ENCODE measurements around the gene FGFR3.

The FGFR3 gene

DNA sequence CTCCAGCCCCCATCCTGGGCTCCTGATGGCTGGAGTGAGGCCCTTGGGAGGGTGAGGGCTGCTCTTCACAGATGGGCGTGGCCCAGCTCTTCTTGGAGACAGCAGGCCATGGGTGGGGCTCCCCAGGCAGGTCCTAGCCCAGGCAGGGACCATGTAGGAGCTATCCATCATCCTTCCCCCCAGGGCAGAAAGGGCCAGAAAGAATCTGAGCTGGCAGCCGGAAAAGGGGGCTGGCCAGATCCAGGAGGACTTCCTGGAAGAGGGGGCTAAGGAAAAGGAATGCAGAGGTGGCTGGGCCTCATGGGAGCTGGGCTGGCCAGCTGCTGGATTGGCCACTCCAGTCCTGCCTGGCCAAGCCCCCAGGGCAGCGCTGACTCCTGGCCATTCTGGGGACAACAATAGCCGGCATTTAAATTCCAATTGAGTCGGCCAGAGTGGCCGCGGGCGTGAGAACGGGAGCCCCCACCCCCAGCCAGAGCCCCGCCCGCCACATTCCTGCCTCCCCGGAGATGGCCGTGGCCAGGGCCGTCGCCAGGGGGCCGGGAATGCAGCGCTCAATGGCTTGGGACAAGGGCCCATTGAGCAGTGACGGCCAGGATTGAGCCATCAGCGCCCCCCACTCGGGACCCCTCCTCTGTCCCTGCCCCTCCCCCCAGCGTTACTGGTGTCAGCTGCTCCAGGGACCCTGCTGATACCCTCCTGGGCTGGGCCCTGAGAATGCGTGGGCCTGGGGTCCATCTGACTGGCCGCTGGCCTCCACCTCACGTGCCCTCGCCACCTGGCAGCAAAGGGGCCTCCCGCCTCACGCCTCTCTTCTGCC, 15.1 kb upstream of the FGFR3 start:
- H3K9ac ChIP-seq (ENCODE audit: low read depth in 1 of 2, low read length in 2 of 2) = no peak overlapping the region
- H3K27me3 ChIP-seq (ENCODE audit: control insufficient read depth in 2 of 2, insufficient read depth in 2 of 2, low read length in 2 of 2) = peaks cover 0 to 6% of the 10 kb centered on the region in 2 donors
- no peaks in the 10 kb centered on the region for H3K36me3 ChIP-seq (ENCODE audit: control insufficient read depth in 2 of 2, insufficient read depth in 2 of 2, low read length in 2 of 2)
- H3K4me3 ChIP-seq (ENCODE audit: low read length in 2 of 2) = no peak overlapping the region
- no peak overlapping the region for H3K27ac ChIP-seq (ENCODE audit: low read depth in 2 of 2, low read length in 2 of 2)
- no peaks in the 10 kb centered on the region for H3K4me1 ChIP-seq (ENCODE audit: control insufficient read depth in 2 of 2, insufficient read depth in 2 of 2, low read length in 2 of 2)
- H3K9me3 ChIP-seq (ENCODE audit: control insufficient read depth in 2 of 2, low read length in 2 of 2) = no peaks in the 10 kb centered on the region

DNA sequence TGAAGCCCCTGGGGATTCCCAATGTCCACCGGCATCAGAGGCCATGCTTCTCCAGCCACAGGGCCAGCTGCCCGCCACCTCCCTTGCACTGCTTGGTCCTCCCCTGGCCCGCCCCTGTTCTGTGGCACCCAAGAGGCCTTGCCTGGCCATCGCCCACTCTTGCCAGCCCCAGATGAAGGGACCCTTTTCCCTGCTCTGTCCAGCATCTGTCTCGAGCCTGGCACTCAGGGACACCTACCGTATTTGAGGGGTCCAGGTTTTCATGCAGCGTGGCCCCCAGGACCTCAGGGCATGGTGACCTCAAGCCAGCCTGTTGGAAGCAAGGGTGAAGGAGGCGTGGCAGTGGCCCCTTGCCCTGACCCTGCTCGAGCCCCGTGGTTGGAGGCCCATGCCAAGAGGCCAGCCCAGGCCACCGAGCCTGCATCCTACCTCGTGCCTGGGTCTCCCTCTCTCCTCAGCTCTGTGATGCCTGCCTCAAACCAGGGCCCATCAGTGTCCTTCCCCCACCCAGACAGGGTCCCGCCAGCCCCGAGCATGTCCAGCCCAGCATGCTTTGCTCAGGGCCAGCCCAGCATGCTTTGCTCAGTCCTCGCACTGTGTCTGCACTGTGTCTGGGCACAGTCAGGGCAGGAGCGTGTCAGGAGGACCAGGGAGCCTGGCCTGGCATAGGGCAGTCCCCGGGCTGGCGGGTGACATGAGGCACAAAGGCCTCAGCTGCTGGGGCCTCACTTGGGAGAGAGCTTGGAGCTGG, 14.3 kb upstream of the FGFR3 start:
- Histone ChIP-seq H3K9me3 (ENCODE audit: control insufficient read depth in 2 of 2, low read length in 2 of 2) (no peaks in the 10 kb centered on the region), H3K4me1 (ENCODE audit: control insufficient read depth in 2 of 2, insufficient read depth in 2 of 2, low read length in 2 of 2) (no peaks in the 10 kb centered on the region), H3K27ac (ENCODE audit: low read depth in 2 of 2, low read length in 2 of 2) (no peak overlapping the region), H3K9ac (ENCODE audit: low read depth in 1 of 2, low read length in 2 of 2) (no peak overlapping the region), H3K27me3 (ENCODE audit: control insufficient read depth in 2 of 2, insufficient read depth in 2 of 2, low read length in 2 of 2) (peaks cover 0 to 5% of the 10 kb centered on the region in 2 donors), H3K4me3 (ENCODE audit: low read length in 2 of 2) (no peak overlapping the region), H3K36me3 (ENCODE audit: control insufficient read depth in 2 of 2, insufficient read depth in 2 of 2, low read length in 2 of 2) (no peaks in the 10 kb centered on the region)

DNA sequence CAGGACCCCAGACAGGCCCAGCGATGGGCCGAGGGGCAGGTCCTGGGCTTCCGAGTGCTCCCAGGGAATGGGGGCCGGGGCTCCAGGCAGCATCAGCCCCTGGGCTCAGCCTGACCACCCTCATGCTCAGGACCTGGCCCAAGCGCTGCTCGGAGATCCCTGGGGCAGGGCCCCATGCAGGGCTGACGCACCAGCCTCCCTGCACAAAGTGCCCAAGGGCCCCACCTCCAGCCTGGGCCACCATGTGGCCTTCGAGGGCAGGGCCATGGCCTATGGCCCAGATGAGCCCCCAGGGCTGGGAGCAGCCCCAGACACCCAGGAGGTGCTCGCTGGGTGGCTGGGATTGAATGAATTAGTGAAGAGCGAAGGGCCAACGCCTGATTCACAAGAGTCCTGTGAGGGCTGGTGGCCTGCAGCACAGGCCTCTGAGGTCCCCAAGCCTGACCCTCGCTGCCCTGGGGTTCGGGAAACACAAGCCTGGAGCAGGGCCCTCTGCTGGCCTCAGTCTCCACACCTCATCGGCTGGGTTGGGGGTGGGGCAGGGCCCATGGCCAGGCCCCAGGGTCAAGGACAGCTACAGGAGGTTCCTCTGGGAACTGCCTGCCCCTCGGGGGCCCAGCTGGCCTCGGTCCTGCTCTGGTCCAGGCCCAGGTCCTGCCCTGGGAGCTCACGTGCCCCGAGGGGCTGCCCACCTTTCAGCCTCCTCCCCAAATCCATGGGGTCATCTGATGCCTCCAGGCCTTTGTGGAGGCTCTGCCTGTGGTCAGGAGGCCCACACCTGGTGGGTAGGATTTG, 13.3 kb upstream of the FGFR3 start:
- Histone ChIP-seq H3K9me3 (ENCODE audit: control insufficient read depth in 2 of 2, low read length in 2 of 2) (no peaks in the 10 kb centered on the region), H3K27me3 (ENCODE audit: control insufficient read depth in 2 of 2, insufficient read depth in 2 of 2, low read length in 2 of 2) (no peaks in the 10 kb centered on the region), H3K36me3 (ENCODE audit: control insufficient read depth in 2 of 2, insufficient read depth in 2 of 2, low read length in 2 of 2) (no peaks in the 10 kb centered on the region), H3K9ac (ENCODE audit: low read depth in 1 of 2, low read length in 2 of 2) (no peak overlapping the region), H3K4me1 (ENCODE audit: control insufficient read depth in 2 of 2, insufficient read depth in 2 of 2, low read length in 2 of 2) (no peaks in the 10 kb centered on the region), H3K4me3 (ENCODE audit: low read length in 2 of 2) (no peak overlapping the region), H3K27ac (ENCODE audit: low read depth in 2 of 2, low read length in 2 of 2) (no peak overlapping the region)

DNA sequence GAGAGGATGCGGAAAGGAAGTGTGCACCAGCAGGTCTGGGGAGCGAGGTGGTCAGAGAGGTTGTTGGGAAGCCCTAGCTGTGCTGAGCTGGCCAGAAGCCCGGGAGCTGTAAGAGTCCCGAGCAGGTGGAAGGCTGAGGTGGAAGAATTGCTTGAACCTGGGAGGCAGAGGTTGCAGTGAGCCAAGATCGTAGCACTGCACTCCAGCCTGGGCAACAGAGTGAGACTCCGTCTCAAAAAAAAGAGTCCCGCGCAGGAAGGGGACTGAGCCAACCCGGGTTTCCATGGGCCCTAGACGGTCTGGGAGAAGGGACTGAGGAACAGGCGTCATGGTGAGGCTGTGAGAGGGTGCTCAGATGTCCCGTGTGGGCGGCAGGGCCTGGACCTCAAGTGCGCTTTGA, 12.7 kb upstream of the FGFR3 start:
- Histone ChIP-seq H3K27ac (ENCODE audit: low read depth in 2 of 2, low read length in 2 of 2) (no peak overlapping the region), H3K9me3 (ENCODE audit: control insufficient read depth in 2 of 2, low read length in 2 of 2) (no peaks in the 10 kb centered on the region), H3K36me3 (ENCODE audit: control insufficient read depth in 2 of 2, insufficient read depth in 2 of 2, low read length in 2 of 2) (no peaks in the 10 kb centered on the region), H3K4me3 (ENCODE audit: low read length in 2 of 2) (no peak overlapping the region), H3K27me3 (ENCODE audit: control insufficient read depth in 2 of 2, insufficient read depth in 2 of 2, low read length in 2 of 2) (no peaks in the 10 kb centered on the region), H3K9ac (ENCODE audit: low read depth in 1 of 2, low read length in 2 of 2) (no peak overlapping the region), H3K4me1 (ENCODE audit: control insufficient read depth in 2 of 2, insufficient read depth in 2 of 2, low read length in 2 of 2) (peaks cover 0 to 5% of the 10 kb centered on the region in 2 donors)

DNA sequence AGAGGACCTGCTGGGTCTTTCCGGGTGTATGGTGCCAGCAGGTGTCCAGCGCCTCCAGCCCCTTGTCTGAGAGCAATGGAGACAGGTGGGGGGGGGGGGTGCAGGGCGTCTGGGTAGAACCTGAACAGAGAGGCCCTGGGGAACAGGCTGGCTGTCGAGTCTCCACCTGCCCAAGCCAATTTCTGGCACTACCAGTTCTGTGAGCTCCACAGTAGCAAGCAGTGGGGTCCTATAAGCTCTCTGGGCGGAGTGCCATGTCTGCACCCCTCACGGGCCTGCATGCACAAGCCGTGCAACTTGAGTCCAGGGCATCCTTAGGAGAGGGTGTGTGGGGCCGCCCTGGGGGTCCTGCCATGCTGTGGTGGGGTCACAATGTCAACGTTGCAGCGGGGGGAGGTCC, 10.1 kb upstream of the FGFR3 start:
- Histone ChIP-seq H3K27ac (ENCODE audit: low read depth in 2 of 2, low read length in 2 of 2) (no peak overlapping the region), H3K36me3 (ENCODE audit: control insufficient read depth in 2 of 2, insufficient read depth in 2 of 2, low read length in 2 of 2) (no peaks in the 10 kb centered on the region), H3K27me3 (ENCODE audit: control insufficient read depth in 2 of 2, insufficient read depth in 2 of 2, low read length in 2 of 2) (peaks cover 0 to 3% of the 10 kb centered on the region in 2 donors), H3K4me1 (ENCODE audit: control insufficient read depth in 2 of 2, insufficient read depth in 2 of 2, low read length in 2 of 2) (peaks cover 0 to 5% of the 10 kb centered on the region in 2 donors), H3K9me3 (ENCODE audit: control insufficient read depth in 2 of 2, low read length in 2 of 2) (no peaks in the 10 kb centered on the region), H3K4me3 (ENCODE audit: low read length in 2 of 2) (no peak overlapping the region), H3K9ac (ENCODE audit: low read depth in 1 of 2, low read length in 2 of 2) (no peak overlapping the region)

DNA sequence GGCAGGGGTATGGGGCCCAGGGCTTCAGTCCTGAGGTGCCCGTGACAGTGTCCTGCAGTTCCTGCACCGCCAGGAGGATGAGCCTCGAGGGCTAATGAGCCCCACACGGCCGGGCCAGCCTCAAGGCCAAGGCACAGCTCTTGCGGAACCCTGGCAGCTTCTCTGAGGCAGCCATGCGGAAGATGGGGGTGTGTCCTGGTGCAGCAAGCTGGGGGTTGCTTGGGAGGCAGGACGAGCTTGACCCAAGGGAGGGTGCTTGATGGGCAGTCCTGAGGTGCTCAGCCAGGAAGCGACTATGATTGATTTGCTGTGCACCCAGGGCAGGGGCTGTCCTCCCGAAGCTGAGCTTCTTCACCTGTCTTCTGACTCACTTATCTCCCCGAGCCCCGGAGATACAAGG, 9.1 kb upstream of the FGFR3 start:
- H3K27ac ChIP-seq (ENCODE audit: low read depth in 2 of 2, low read length in 2 of 2) = no peak overlapping the region
- H3K9ac ChIP-seq (ENCODE audit: low read depth in 1 of 2, low read length in 2 of 2) = no peak overlapping the region
- H3K4me1 ChIP-seq (ENCODE audit: control insufficient read depth in 2 of 2, insufficient read depth in 2 of 2, low read length in 2 of 2) = peaks cover 0 to 5% of the 10 kb centered on the region in 2 donors
- no peaks in the 10 kb centered on the region for H3K36me3 ChIP-seq (ENCODE audit: control insufficient read depth in 2 of 2, insufficient read depth in 2 of 2, low read length in 2 of 2)
- no peak overlapping the region for H3K4me3 ChIP-seq (ENCODE audit: low read length in 2 of 2)
- no peaks in the 10 kb centered on the region for H3K9me3 ChIP-seq (ENCODE audit: control insufficient read depth in 2 of 2, low read length in 2 of 2)
- peaks cover 0 to 3% of the 10 kb centered on the region in 2 donors for H3K27me3 ChIP-seq (ENCODE audit: control insufficient read depth in 2 of 2, insufficient read depth in 2 of 2, low read length in 2 of 2)

DNA sequence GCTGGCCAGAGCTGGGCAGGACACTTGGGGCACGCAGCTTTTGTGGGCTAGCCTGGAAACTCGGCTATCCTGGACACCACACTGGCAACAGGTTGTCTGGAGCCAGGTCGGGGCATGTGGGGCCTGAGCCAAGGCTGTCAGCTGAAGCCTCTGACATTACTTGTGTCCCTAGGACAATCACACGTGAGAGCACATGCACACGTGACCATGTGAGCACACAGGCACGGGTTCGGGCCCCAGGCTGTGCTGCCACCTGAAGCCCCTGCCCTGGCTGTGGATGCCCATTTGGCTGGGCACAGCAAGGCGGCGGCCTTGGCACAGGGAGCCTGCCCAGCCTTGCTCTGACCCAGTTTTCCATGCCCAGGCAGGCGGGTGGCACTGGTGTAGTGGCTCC, 8.7 kb upstream of the FGFR3 start:
- no peak overlapping the region for H3K27ac ChIP-seq (ENCODE audit: low read depth in 2 of 2, low read length in 2 of 2)
- peaks cover 0 to 3% of the 10 kb centered on the region in 2 donors for H3K27me3 ChIP-seq (ENCODE audit: control insufficient read depth in 2 of 2, insufficient read depth in 2 of 2, low read length in 2 of 2)
- H3K9ac ChIP-seq (ENCODE audit: low read depth in 1 of 2, low read length in 2 of 2) = no peak overlapping the region
- peaks cover 0 to 5% of the 10 kb centered on the region in 2 donors for H3K4me1 ChIP-seq (ENCODE audit: control insufficient read depth in 2 of 2, insufficient read depth in 2 of 2, low read length in 2 of 2)
- no peaks in the 10 kb centered on the region for H3K36me3 ChIP-seq (ENCODE audit: control insufficient read depth in 2 of 2, insufficient read depth in 2 of 2, low read length in 2 of 2)
- no peaks in the 10 kb centered on the region for H3K9me3 ChIP-seq (ENCODE audit: control insufficient read depth in 2 of 2, low read length in 2 of 2)
- no peak overlapping the region for H3K4me3 ChIP-seq (ENCODE audit: low read length in 2 of 2)

DNA sequence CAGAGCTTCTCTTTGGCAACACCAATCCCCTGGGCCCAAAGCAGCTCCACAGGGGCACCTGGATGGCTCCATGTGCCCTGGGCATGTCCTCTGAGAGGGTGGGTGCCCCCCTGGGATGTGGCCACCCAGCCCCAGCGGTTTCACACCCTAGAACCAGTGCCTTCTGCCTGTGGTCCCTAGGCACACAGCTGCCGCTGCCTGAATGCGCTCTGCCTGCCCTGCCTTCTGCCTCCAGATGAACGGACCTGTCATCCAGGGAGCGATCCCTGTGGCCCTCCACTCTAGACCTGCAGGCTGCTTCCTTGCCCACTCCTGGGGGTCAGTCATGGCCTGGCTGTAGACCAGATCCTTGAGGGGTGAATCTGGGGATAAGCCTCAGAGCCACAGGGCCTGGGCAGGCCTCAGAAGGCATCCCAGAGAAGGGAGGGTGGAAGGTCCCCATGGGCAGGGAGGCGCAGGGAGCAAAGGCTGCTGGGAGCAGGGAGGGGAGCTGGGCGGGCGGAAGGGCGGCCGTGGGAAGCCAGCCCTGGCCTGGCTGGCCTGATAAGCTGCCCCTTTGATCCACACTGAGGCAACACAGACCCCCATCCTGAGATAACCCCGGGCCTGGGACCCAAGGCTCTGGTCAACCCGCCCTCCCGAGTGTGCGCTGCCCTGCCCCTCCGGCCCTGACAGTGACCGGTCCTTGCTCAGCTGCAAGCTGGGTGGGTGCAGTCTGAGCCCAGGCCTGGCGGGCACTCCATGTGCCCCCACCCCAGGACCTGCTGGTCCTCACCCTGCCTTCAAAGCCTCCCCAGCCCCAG, 8.1 kb upstream of the FGFR3 start:
- no peaks in the 10 kb centered on the region for H3K9me3 ChIP-seq (ENCODE audit: control insufficient read depth in 2 of 2, low read length in 2 of 2)
- H3K4me1 ChIP-seq (ENCODE audit: control insufficient read depth in 2 of 2, insufficient read depth in 2 of 2, low read length in 2 of 2) = peaks cover 0 to 5% of the 10 kb centered on the region in 2 donors
- no peaks in the 10 kb centered on the region for H3K36me3 ChIP-seq (ENCODE audit: control insufficient read depth in 2 of 2, insufficient read depth in 2 of 2, low read length in 2 of 2)
- H3K4me3 ChIP-seq (ENCODE audit: low read length in 2 of 2) = no peak overlapping the region
- no peak overlapping the region for H3K27ac ChIP-seq (ENCODE audit: low read depth in 2 of 2, low read length in 2 of 2)
- H3K9ac ChIP-seq (ENCODE audit: low read depth in 1 of 2, low read length in 2 of 2) = no peak overlapping the region
- H3K27me3 ChIP-seq (ENCODE audit: control insufficient read depth in 2 of 2, insufficient read depth in 2 of 2, low read length in 2 of 2) = peaks cover 0 to 3% of the 10 kb centered on the region in 2 donors

DNA sequence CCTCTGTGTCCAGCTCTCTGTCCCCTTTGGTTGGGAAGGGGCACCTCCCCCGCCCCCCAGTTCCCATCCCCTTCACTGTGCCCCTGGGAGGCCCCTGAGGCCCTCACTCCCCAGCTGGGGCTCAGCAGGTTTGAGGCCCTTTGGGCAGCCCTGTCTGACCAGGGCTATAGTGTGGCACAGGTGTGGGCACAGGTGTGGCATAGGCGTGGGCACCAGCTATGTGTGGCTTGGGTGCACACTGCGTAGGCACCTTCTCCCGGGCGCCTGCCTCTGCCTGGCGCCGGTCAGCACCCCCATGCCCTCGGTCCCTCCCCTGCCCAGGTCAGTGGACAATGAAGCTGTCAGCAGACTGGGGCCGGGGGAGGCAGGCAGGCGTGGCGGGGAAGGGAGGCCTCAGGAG, 7.5 kb upstream of the FGFR3 start:
- Histone ChIP-seq H3K27me3 (ENCODE audit: control insufficient read depth in 2 of 2, insufficient read depth in 2 of 2, low read length in 2 of 2) (peaks cover 0 to 6% of the 10 kb centered on the region in 2 donors), H3K9me3 (ENCODE audit: control insufficient read depth in 2 of 2, low read length in 2 of 2) (no peaks in the 10 kb centered on the region), H3K9ac (ENCODE audit: low read depth in 1 of 2, low read length in 2 of 2) (no peak overlapping the region), H3K27ac (ENCODE audit: low read depth in 2 of 2, low read length in 2 of 2) (no peak overlapping the region), H3K36me3 (ENCODE audit: control insufficient read depth in 2 of 2, insufficient read depth in 2 of 2, low read length in 2 of 2) (no peaks in the 10 kb centered on the region), H3K4me1 (ENCODE audit: control insufficient read depth in 2 of 2, insufficient read depth in 2 of 2, low read length in 2 of 2) (peaks cover 0 to 5% of the 10 kb centered on the region in 2 donors), H3K4me3 (ENCODE audit: low read length in 2 of 2) (no peak overlapping the region)
